Measurements from ENCODE around the gene ASIC5.
"Not testable (repeated sequence)": the region's sequence is repeated elsewhere in the genome, so short reads cannot be mapped to it uniquely, and the experiment has no call there.

ASIC5 gene

DNA sequence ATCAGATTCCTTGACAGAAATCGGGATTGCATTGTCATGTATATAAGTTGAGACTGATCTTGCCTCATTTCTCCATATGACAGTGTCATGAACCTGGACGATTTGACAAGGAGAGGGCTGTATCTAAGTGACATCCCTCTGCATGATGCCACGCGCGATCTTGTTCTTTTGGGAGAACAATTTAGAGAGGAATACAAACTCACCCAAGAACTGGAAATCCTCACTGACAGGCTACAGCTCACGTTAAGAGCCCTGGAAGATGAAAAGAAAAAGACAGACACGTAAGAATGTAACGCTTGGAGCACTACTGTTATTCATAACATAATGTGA lies 66.3 kb downstream of the ASIC5 start:
- no peak for DNase-seq

GRCh38 chr4:155799116-155799793 lies 66.8 kb downstream of the ASIC5 start:
- DNase-seq, result no peak

DNA sequence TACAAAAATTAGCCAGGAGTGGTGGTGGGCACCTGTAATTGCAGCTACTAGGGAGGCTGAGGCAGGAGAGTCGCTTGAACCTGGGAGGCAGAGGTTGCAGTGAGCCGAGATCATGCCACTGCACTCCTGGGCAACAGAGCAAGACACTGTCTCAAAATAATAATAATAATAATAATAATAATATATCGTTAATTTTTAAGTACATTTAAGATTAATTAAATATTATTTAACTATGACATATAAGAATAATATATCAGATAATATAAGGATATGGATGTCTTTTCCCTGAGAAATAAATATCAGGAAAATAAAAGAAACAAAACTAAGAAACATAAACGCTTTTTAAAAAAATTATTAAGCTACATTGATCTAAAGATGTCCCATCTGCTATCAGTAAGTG lies 68.5 kb downstream of the ASIC5 start:
- not testable (repeated sequence) for DNase-seq

DNA sequence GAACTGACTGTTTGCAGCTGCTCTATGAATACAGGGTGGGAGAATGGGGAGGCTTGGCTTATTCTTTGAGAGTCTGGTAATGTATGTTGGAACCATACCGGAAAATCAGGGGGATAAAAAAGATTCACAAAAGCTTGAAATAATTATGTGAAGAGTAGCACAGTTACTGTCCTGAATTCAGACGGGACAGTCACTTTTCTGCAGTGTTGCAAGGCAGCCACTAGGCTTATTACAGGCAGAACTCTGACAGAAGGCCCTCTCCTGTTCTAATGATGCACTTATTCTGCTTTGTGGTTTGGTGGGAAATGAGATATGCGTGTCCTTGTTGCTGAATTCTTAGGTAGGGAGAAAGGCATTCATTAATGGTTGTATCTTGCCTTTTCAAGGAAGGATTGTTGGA lies 70.1 kb downstream of the ASIC5 start:
- no peak for DNase-seq

DNA sequence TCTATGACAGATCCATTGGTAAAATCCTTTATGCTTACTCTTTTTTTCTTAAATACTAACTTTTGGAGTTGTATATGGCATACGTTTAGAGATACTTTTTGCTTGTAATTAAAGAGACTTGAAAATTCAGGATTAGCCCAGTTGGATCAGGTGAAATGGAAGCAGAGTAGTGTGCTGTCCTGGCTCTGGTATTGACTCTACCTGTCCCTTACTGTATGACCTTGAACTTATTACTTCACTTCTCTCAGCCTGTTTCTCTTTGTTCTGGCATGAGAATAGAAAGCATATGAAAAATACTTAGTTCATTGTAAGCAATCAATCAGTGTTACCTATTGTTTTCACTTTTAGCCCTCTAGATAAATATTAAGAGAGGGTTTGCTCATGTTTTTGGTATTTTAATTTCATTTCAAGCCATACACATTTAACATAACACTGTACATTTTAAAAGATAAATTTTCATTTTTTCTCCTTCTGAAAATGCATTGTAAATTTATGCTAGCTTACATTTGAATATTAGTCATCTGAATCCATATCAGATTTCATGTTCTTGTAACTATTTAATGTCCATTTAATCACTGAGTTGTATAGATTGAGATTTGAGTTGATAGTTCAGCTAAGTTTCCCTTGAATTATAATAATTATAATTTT lies 71.4 kb downstream of the ASIC5 start:
- DNase-seq, result no peak

DNA sequence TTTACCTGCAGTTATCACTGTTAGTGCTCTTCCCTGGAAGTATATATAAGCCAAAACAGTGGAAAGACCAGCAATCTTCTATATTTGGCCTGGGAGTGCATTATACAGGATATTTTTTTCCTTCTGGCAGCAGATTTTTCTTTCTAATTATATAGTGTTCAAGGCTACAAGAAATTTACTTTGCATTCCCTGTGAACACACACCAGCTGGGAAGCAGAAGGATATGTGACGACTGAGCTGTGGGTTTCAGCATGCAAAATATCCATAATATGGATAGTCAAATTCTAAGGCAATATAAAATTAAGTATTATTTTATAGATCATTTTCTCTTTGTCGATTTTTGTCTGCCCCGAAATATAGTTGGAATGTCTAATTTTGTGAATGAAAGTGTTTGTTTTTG lies 76.1 kb downstream of the ASIC5 start:
- DNase-seq, result no peak

GRCh38 chr4:155789391-155789790 lies 76.7 kb downstream of the ASIC5 start:
- no peak for DNase-seq

GRCh38 chr4:155787113-155787710 lies 78.9 kb downstream of the ASIC5 start:
- DNase-seq, result peak in 1 of 2 donors; percentile 59

GRCh38 chr4:155785828-155786227 lies 80.2 kb downstream of the ASIC5 start:
- DNase-seq, result no peak

- no peak for DNase-seq
Measured at GRCh38 chr4:155784637-155785036, 81.4 kb downstream of the ASIC5 start.

GRCh38 chr4:155781249-155781831 lies 84.7 kb downstream of the ASIC5 start:
- DNase-seq, result no peak

DNA sequence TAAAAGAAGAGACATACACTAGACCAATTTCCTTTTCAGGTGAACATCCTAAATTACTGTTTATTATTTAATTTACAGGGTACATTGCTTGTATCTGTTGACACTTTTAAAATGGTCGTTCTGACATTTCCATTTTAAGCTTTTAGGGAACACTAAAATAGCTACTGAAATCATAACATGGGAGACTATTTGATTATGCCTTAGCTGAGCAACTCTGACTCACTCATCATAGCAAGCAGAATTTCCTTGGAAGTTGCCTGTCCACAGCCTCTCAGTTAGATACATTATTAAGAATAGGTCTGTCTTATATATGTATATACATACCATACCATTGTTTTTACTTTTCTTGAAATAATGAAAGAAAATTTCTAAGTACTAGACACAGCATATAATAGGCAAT lies 85.3 kb downstream of the ASIC5 start:
- DNase-seq, result no peak

Data from hippocampal formation (tissue), 2 donors.